ENCODE measurements around the gene TMCO5A.

The TMCO5A gene

GRCh38 chr15:37973856-37974255, 39.4 kb downstream of the TMCO5A start:
- DNase-seq (ENCODE audit: low spot score), result no peak

- DNase-seq (ENCODE audit: low spot score), result no peak
Observed at GRCh38 chr15:37978231-37978630, 43.8 kb downstream of the TMCO5A start.

- no peak for DNase-seq (ENCODE audit: low spot score)
Observed at GRCh38 chr15:37979671-37980409, 45.4 kb downstream of the TMCO5A start.

- DNase-seq (ENCODE audit: low spot score), result no peak
Observed at GRCh38 chr15:37981201-37981600, 46.8 kb downstream of the TMCO5A start.

- DNase-seq (ENCODE audit: low spot score), result no peak
Observed at GRCh38 chr15:37981775-37982174, 47.3 kb downstream of the TMCO5A start.

- no peak for DNase-seq (ENCODE audit: low spot score)
Observed at GRCh38 chr15:37984368-37984767, 49.9 kb downstream of the TMCO5A start.

- DNase-seq (ENCODE audit: low spot score), result no peak
Observed at GRCh38 chr15:37995461-37996347, 61.3 kb downstream of the TMCO5A start.
